Measurements from ENCODE around the gene DNMT3A. TPM values are rescaled to one million over a fixed set of nuclear protein-coding genes. Genes with fewer than 3 reads are reported as not detected.

DNMT3A gene
- total and polyA plus RNA-seq, 5 experiments from 2014 or later, result 17.9 to 122 (median 31.2) TPM

DNA sequence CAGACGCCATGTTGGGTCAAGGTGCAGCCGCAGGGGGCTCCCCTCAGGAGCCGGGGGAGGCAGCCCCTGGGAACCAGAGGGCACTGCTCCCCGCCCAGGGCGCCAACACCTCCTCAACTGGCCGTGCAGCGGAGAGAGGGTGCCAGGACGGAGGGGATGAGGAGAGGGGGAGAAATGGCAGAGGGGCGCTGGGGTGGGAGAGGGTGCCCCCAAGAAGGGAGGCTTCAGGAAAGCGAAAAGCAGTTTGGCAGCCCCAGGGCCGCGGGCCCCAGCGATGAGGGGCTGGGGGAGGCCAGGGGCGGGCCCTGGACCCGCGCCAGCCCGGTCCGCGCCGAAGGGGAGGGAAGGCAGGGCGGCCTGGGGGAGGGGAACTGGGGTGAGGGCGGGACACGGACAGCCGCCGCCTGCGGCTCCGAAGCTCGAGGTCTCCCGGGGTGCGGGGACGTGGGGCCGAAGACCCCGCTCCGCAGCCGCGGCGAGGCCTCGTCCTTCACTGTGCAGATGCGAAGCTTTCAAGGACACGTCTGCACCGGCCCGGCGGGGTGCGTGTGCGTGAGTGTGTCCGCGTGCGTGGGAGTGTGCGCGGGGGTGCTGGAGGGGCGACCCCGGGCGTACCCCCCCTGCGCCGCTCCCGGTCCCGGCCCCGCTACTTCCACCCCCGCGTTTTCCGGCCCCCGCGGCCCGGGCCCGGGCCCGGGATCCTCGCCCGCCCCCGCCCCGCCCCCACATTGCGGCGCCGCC, 1.4 kb downstream of the DNMT3A start:
- peak overlapping the region; percentile 22 to 80 (median 68) for H3K4me3 Mint-ChIP-seq
- ATAC-seq, result peak in 1 of 2 donors; percentile 11
- H3K27ac Mint-ChIP-seq, result peak overlapping the region in 7 of 10 donors; percentile 14 to 97 (median 80)
- peak in 4 of 10 donors; percentile 33 to 48 (median 41) for DNase-seq
- H3K27me3 Mint-ChIP-seq, result no peaks in the 10 kb centered on the region
- POLR2A ChIA-PET, result interaction anchor here (0.6 to 7.9 kb wide), 13 partner anchors 9 to 178 kb away, joined by 3 to 69 read pairs (median 5); no protein-coding TSS in a partner anchor
- peaks cover 24 to 52% (median 42%) of the 10 kb centered on the region in 4 donors for H3K4me1 Mint-ChIP-seq
- H3K36me3 Mint-ChIP-seq, result no peaks in the 10 kb centered on the region
- H3K9me3 Mint-ChIP-seq, result no peaks in the 10 kb centered on the region

DNA sequence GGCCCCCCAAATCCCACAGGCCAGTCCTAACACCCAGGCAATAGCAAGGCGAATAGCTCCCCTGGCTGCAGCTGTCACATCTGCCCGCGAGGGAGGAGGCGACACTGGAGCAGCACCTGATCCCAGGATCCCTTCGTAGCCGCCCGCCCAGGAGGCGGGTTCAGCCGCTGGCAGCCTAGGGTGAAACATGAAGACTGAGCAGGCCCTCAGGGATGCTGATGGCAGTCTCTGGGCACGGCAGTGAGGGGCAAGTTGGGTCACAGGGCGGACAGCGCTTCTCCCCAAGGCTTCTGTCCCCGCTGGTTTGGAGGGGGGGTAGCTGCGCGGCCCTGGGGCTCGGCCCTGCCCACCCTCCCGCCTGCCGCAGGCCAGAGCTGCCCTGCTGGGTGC, 1.9 kb downstream of the DNMT3A start:
- no peaks in the 10 kb centered on the region for H3K27me3 Mint-ChIP-seq
- H3K27ac Mint-ChIP-seq, result peak overlapping the region; percentile 14 to 99 (median 92)
- POLR2A ChIA-PET, result interaction anchor here (0.6 to 7.9 kb wide), 12 partner anchors 8 to 178 kb away, joined by 3 to 69 read pairs (median 5); no protein-coding TSS in a partner anchor
- no peaks in the 10 kb centered on the region for H3K36me3 Mint-ChIP-seq
- H3K9me3 Mint-ChIP-seq, result no peaks in the 10 kb centered on the region
- ATAC-seq, result no peak
- peak in 5 of 10 donors; percentile 23 to 50 (median 44) for DNase-seq
- H3K4me3 Mint-ChIP-seq, result peak overlapping the region; percentile 68 to 91 (median 78)
- H3K4me1 Mint-ChIP-seq, result peaks cover 29 to 57% (median 47%) of the 10 kb centered on the region in 4 donors

DNA sequence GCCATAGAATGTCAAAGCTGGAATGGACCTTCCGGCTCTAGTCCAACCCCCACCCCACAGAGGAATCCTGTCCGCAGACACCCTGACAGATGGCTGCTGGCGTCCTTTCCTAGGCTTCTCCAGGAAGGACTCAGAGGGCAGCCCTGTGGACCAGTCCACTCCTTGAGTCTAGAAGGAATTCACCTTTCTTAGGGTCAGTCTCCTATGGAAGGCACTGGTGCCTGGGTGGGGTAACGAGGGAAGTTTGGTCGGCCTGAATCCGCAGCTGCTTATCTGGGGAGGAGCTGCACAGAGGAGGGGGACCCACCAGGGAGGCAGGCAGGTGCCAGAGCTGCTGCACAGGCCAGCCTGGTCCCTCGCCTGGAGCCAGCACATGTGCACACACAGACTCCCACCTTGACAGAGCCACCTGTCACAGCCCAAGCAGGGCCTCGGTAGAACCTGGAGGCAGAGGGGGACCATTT, 2.5 kb downstream of the DNMT3A start:
- DNase-seq (no peak), ATAC-seq (no peak)
- no peaks in the 10 kb centered on the region for H3K9me3 Mint-ChIP-seq
- POLR2A ChIA-PET, result interaction anchor here (0.5 to 7.9 kb wide), 14 partner anchors 8 to 132 kb away, joined by 3 to 69 read pairs (median 8); no protein-coding TSS in a partner anchor
- H3K27me3 Mint-ChIP-seq, result no peaks in the 10 kb centered on the region
- peak overlapping the region; percentile 14 to 99 (median 92) for H3K27ac Mint-ChIP-seq
- peak overlapping the region; percentile 68 to 91 (median 78) for H3K4me3 Mint-ChIP-seq
- H3K36me3 Mint-ChIP-seq, result no peaks in the 10 kb centered on the region
- peaks cover 34 to 63% (median 53%) of the 10 kb centered on the region in 4 donors for H3K4me1 Mint-ChIP-seq

DNA sequence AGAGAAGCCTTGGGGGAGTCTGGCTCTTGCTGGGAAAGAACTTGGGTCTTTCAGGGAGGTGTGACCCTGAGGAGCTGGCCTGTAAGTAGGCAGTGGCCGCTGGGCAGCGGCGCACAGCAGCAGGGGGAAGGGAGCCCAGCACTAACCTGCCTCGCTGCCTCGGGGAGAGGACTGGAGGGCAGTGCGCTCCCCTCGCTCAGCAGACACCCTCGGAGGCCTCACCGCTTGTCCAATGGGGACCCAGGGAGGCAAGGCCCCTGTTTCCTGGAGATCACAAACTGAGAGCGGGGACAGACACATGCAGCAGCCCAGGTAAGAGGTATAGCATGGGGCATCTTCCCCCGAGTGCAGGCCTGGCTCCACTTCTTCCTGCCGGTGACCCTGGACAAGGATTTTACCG, 3.3 kb downstream of the DNMT3A start:
- no peak for ATAC-seq
- Mint-ChIP-seq H3K4me3 (peak overlapping the region; percentile 68 to 91 (median 79)), H3K9me3 (no peaks in the 10 kb centered on the region), H3K4me1 (peaks cover 38 to 68% (median 60%) of the 10 kb centered on the region in 4 donors), H3K27ac (peak overlapping the region; percentile 14 to 99 (median 92)), H3K27me3 (no peaks in the 10 kb centered on the region), H3K36me3 (no peaks in the 10 kb centered on the region)
- no peak for DNase-seq
- POLR2A ChIA-PET, result interaction anchor here (0.6 to 7.9 kb wide), 8 partner anchors 10 to 349 kb away, joined by 3 to 69 read pairs (median 18); no protein-coding TSS in a partner anchor

DNA sequence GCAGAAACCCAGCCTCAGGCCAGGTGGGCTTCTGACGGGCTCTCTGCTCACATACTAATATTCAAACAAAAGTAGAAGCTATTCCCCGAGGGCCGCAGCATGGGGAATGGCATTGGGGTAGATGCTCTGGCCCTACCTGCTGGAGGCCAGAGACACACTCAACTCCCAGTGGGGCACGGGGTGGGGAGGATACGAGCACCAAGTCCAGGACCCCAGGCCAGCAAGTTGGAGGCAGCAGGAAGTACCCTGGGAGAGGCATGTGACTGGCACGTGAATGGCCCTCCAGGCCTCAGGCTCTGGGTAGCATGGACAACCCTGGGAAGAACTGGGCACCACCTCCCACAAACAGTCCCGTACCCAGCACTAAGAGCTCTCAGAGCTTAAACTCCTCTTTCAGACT, 3.8 kb downstream of the DNMT3A start:
- Mint-ChIP-seq H3K9me3 (no peaks in the 10 kb centered on the region), H3K4me1 (peaks cover 42 to 72% (median 64%) of the 10 kb centered on the region in 4 donors), H3K36me3 (peaks cover 0 to under 1% (median 0%) of the 10 kb centered on the region in 3 donors), H3K27ac (peak overlapping the region; percentile 81 to 99 (median 92)), H3K4me3 (peak overlapping the region; percentile 4 to 80 (median 70)), H3K27me3 (no peaks in the 10 kb centered on the region)
- POLR2A ChIA-PET, result interaction anchor here (0.6 to 7.9 kb wide), 10 partner anchors 9 to 350 kb away, joined by 3 to 69 read pairs (median 16); no protein-coding TSS in a partner anchor
- DNase-seq, result no peak
- ATAC-seq, result no peak

DNA sequence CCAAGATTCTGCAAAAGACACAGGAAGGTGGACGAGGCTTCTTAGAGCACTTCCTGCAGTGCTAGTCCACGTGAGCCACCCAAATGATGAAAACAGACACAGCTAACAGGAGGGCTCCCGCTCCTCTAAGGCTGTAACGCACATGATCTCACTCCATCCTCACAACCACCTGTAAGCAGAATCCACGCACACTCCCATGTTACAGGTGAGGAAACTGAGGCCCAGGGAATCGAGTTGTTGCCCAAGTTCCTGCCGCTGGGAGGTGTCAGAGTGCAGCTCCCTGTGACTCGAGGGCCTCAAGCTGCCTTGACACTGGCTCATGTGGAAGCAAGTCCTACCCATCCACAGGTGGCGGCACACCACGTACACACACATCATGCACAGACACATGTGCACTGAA, 4.4 kb downstream of the DNMT3A start:
- Mint-ChIP-seq H3K27ac (peak overlapping the region; percentile 81 to 99 (median 92)), H3K4me1 (peaks cover 45 to 75% (median 70%) of the 10 kb centered on the region in 4 donors), H3K36me3 (peaks cover 0 to 3% (median 0%) of the 10 kb centered on the region in 3 donors), H3K27me3 (no peaks in the 10 kb centered on the region), H3K9me3 (no peaks in the 10 kb centered on the region), H3K4me3 (peak overlapping the region; percentile 31 to 80 (median 70))
- peak; percentile 19 to 32 for ATAC-seq
- peak in 2 of 10 donors; percentile 36 to 45 for DNase-seq
- POLR2A ChIA-PET, result interaction anchor here (0.5 to 7.9 kb wide), 13 partner anchors 9 to 187 kb away, joined by 3 to 69 read pairs (median 10); no protein-coding TSS in a partner anchor

DNA sequence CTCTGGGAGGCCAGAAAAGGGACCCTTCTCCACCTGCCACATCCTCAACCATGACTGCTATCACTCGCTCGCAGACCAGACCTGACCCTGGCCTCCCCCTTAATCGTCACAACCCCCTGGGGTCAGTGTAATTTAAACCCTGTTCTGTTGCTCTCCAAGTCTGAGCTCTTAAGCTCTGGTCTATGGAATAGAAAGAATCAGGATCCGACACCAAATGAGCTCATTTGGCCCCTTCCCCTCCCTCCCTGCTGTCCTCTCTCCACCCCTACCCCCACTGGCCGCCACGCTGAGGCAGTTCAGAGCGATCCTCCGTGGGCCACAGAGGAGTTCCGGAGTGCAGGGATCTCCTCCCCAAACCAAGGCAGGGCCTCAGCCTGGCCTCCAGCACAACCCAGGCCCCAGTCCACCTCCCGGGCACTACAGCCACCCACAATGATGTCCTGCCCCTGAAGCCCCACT, 5.3 kb downstream of the DNMT3A start:
- no peak for DNase-seq
- Mint-ChIP-seq H3K9me3 (no peaks in the 10 kb centered on the region), H3K27me3 (no peaks in the 10 kb centered on the region), H3K36me3 (peaks cover 0 to 3% (median 0%) of the 10 kb centered on the region in 3 donors), H3K4me3 (peak overlapping the region; percentile 43 to 80 (median 70)), H3K4me1 (peaks cover 51 to 84% (median 78%) of the 10 kb centered on the region in 4 donors), H3K27ac (peak overlapping the region; percentile 81 to 99 (median 92))
- ATAC-seq, result no peak
- POLR2A ChIA-PET, result interaction anchor here (0.5 to 7.9 kb wide), 14 partner anchors 8 to 71 kb away, joined by 3 to 69 read pairs (median 8); no protein-coding TSS in a partner anchor

DNA sequence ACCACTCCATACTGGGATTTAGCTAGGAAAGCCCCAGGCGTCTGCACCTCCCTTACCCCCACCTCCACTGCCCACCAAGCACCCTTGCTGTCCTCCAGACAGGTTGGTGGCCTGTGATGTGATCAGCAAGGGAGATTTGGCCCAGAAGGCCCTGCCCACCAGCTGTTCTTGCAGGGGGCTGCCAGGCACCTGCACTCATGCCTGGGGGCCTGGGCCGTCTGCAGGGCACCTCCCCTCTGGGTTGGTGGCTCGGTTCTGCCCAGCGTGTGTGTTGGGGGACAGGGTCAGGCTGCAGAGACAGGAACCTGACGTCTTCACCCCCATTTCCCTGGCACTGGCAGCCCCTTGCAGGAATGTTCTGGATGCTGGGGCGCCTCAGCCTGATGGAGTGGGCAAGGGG, 5.8 kb downstream of the DNMT3A start:
- Mint-ChIP-seq H3K27ac (peak overlapping the region; percentile 86 to 99 (median 94)), H3K4me3 (peak overlapping the region in 4 of 10 donors; percentile 22 to 80 (median 73)), H3K4me1 (peaks cover 53 to 88% (median 83%) of the 10 kb centered on the region in 4 donors), H3K27me3 (no peaks in the 10 kb centered on the region), H3K36me3 (peaks cover 0 to 6% (median 0%) of the 10 kb centered on the region in 3 donors), H3K9me3 (no peaks in the 10 kb centered on the region)
- no peak for DNase-seq
- POLR2A ChIA-PET, result interaction anchor here (0.5 to 7.9 kb wide), 10 partner anchors 9 to 62 kb away, joined by 3 to 69 read pairs (median 4); no protein-coding TSS in a partner anchor
- ATAC-seq, result no peak

DNA sequence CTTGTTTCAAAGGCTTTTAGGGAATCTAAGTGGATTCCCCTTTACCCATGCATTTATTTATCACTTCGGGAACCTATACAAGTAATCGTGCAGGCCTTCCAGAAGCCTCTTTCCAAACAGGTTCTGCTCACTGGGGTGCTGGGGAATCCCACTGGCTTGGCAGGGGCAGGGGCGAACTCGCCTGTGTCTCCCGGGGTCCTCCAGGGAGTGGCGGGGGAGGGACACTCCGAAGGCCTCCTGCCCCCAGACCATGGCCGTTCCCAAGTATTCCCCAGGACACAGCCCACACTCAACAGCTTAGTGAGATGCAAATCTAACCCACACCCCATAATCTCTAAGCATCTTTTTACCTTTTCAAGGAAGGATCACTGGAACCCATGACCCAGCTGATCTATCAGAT, 6.5 kb downstream of the DNMT3A start:
- Mint-ChIP-seq H3K27me3 (no peaks in the 10 kb centered on the region), H3K4me3 (peak overlapping the region in 9 of 10 donors; percentile 37 to 75 (median 68)), H3K36me3 (peaks cover 0 to 9% (median 0%) of the 10 kb centered on the region in 3 donors), H3K4me1 (peaks cover 56 to 96% (median 90%) of the 10 kb centered on the region in 4 donors), H3K27ac (peak overlapping the region; percentile 86 to 99 (median 94)), H3K9me3 (no peaks in the 10 kb centered on the region)
- no peak for ATAC-seq
- DNase-seq, result no peak
- POLR2A ChIA-PET, result interaction anchor here (0.6 to 7.9 kb wide), 11 partner anchors 9 to 1506 kb away, joined by 3 to 69 read pairs (median 8); no protein-coding TSS in a partner anchor

DNA sequence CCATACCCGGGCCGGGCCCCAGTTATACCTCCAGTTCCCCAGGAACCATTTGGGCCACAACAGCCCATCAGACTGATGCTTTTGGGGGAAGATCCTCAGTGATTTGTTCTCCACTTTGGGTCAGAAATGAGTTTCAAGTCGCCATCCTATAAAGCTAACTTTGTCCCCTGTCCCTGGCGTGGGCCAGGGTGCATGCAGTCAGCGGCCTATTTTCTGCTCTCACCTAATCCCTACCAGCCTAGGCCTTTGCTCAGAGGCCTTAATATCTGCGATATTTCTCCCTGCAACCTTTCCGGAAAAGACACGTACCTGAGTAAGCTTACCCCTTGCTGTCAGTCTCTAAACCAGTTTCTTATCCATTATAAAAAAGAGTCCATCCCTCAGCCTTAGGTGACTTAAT, 7.2 kb downstream of the DNMT3A start:
- H3K27me3 Mint-ChIP-seq, result no peaks in the 10 kb centered on the region
- POLR2A ChIA-PET, result interaction anchor here (0.6 to 7.9 kb wide), 9 partner anchors 11 to 61 kb away, joined by 3 to 61 read pairs (median 9); no protein-coding TSS in a partner anchor
- H3K9me3 Mint-ChIP-seq, result no peaks in the 10 kb centered on the region
- no peak for ATAC-seq
- H3K4me3 Mint-ChIP-seq, result peak overlapping the region; percentile 36 to 75 (median 68)
- peak overlapping the region; percentile 86 to 99 (median 94) for H3K27ac Mint-ChIP-seq
- no peak for DNase-seq
- H3K4me1 Mint-ChIP-seq, result peaks cover 62 to 99% (median 95%) of the 10 kb centered on the region in 4 donors
- peaks cover 0 to 9% (median 0%) of the 10 kb centered on the region in 3 donors for H3K36me3 Mint-ChIP-seq

DNA sequence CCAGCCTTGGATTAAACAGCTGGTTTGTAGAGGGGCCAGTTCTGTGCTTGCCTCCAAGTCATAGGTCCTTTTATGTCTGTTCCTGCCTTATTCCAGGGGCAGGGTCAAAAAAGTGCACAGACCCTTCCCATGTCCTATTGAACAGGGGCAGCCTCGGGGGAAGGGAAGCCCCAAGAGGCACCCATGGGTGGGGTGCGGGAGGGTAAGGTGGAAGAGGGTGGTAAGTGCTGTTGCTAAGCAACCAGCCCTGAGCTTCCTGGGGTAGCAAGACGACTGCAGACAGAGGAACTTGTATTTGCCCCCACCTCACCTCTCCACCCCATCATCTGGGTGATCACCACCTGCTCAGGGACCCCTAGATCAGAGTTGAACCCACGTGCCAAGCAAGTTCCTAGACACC, 7.7 kb downstream of the DNMT3A start:
- Mint-ChIP-seq H3K36me3 (peaks cover 0 to 9% (median 0%) of the 10 kb centered on the region in 3 donors), H3K4me1 (peaks cover 60 to 96% (median 94%) of the 10 kb centered on the region in 4 donors), H3K27ac (peak overlapping the region; percentile 86 to 99 (median 94)), H3K9me3 (no peaks in the 10 kb centered on the region), H3K4me3 (peak overlapping the region in 9 of 10 donors; percentile 36 to 75 (median 68)), H3K27me3 (no peaks in the 10 kb centered on the region)
- ATAC-seq, result peak; percentile 72 to 82
- POLR2A ChIA-PET, result interaction anchor here (0.6 to 7.9 kb wide), 12 partner anchors 10 to 128 kb away, joined by 3 to 61 read pairs (median 8); no protein-coding TSS in a partner anchor
- peak in 6 of 10 donors; percentile 41 to 84 (median 60) for DNase-seq

DNA sequence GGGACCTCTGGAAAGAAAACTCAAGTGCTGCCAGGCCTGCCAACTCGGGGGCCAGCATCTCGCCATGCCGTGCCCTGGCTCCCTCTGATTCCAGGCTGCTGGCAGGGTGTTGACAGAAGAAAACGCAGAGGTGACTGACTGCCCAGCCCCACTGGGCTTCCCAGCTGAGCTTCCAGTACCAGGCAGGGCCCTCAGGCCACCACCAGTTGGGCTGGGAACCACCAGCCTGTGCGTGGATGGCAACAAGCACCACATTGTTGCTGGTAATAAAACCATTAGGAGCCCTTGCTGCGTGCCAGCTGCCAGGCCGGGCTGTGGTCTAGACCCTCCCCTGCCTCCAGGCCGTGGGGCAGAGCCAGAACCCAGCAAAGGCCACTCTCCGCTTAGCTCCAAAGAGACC, 9.2 kb downstream of the DNMT3A start:
- Mint-ChIP-seq H3K36me3 (peaks cover 3 to 17% (median 4%) of the 10 kb centered on the region in 3 donors), H3K27ac (peak overlapping the region; percentile 13 to 94 (median 78)), H3K27me3 (no peaks in the 10 kb centered on the region), H3K4me3 (peak overlapping the region in 5 of 10 donors; percentile 13 to 80 (median 29)), H3K4me1 (peaks cover 56 to 90% (median 83%) of the 10 kb centered on the region in 4 donors), H3K9me3 (peaks cover 0 to 3% (median 0%) of the 10 kb centered on the region in 9 donors)
- DNase-seq (no peak), ATAC-seq (no peak)
- POLR2A ChIA-PET, result interaction anchor here (0.7 to 2.6 kb wide), 6 partner anchors 15 to 1559 kb away, joined by 3 to 26 read pairs (median 4); no protein-coding TSS in a partner anchor
